Gastrocnemius medialis (tissue), 4 donors: ENCODE data around the gene GPR137. TPM values are rescaled to one million over a fixed set of nuclear protein-coding genes. Genes with fewer than 3 reads are reported as not detected.

Experiments used
- ATAC-seq, 2 donors: fragments of 150-250 bp; one replicate each; pipeline ENCODE4 v1.9.1; 2016
- DNase-seq, 2 donors: peaks; one replicate each; pipeline ENCODE4 v3.0.0-alpha.2; 2019
- H3K27ac ChIP-seq, 4 donors: fragments of 200-600 bp; sonication (generic); 1 replicate in 1 of 4; 2 replicates in 3 of 4; pipeline ENCODE4 v1.5.1; 2016 to 2018; ENCODE audit warnings: mild to moderate bottlenecking in 2 of 4, moderate library complexity in 1 of 4
- H3K27me3 ChIP-seq, 3 donors: fragments of 200-600 bp; sonication (generic) in 2 of 3; 1 replicate in 1 of 3; 2 replicates in 2 of 3; pipeline versions ENCODE4 v1.5.1 to v1.6.0; 2016 to 2019; ENCODE audit warnings: mild to moderate bottlenecking in 1 of 3, moderate library complexity in 1 of 3
- H3K36me3 ChIP-seq, 2 donors: fragments of 200-600 bp; sonication (generic) in 1 of 2; one replicate each; pipeline ENCODE4 v1.5.1; 2017 to 2018
- H3K4me1 ChIP-seq, 2 donors: fragments of 200-600 bp; sonication (generic) in 1 of 2; one replicate each; pipeline ENCODE4 v1.5.1; 2016 to 2017; ENCODE audit warnings: mild to moderate bottlenecking in 2 of 2
- H3K4me3 ChIP-seq, 4 donors: fragments of 200-600 bp; sonication (generic) in 3 of 4; 1 replicate in 1 of 4; 2 replicates in 3 of 4; pipeline ENCODE4 v1.5.1; 2016 to 2019; ENCODE audit warnings: mild to moderate bottlenecking in 2 of 4
- H3K9me3 ChIP-seq, 3 donors: fragments of 200-600 bp; sonication (generic) in 2 of 3; 1 replicate in 1 of 3; 2 replicates in 2 of 3; pipeline ENCODE4 v1.5.1; 2016 to 2019
- POLR2A ChIP-seq, 2 donors: fragments of 450-650 bp; IDR thresholded peaks; one replicate each; pipeline ENCODE4 v1.6.1; 2017; ENCODE audit warnings: antibody characterized with exemption in 2 of 2, mild to moderate bottlenecking in 2 of 2, moderate library complexity in 2 of 2
- in situ Hi-C, 4 donors: fragments of 200-750 bp; cut with MboI; loops; one replicate each; pipeline versions ENCODE4 v1.15.0 to v1.8.0; 2017; ENCODE audit warnings: low sequenced_read_pairs in 4 of 4
- intact Hi-C: fragments of 100-400 bp; cut with DNase I; formaldehyde crosslinking; loops from one replicate; pipeline ENCODE4 v1.15.1; 2023; ENCODE audit warnings: low total_unique reads
- total RNA-seq, 4 donors: library from RNA; depleted of rRNA; stranded (reverse); fragments of >200 nt; gene quantifications; one replicate each; pipeline versions ENCODE4 v1.1.0 to v1.2.3, GENCODE V29; 2016
- TF ChIP-seq, protein P1 (sequence below), 5 experiments: fragments of 450-650 bp in 3 of 5; fragments of 200-600 bp in 2 of 5; sonication (generic) in 2 of 5; IDR thresholded peaks in 4 of 5; conservative IDR thresholded peaks in 1 of 5; 1 replicate in 4 of 5; 2 replicates in 1 of 5; pipeline ENCODE4 v1.5.1; 2016 to 2019; ENCODE audit warnings: antibody characterized with exemption in 5 of 5, mild to moderate bottlenecking in 3 of 5, moderate library complexity in 3 of 5

Gene GPR137
- total RNA-seq, 4 donors from 2014 or later: 13.8 to 28.9 (median 20.4) TPM

DNA sequence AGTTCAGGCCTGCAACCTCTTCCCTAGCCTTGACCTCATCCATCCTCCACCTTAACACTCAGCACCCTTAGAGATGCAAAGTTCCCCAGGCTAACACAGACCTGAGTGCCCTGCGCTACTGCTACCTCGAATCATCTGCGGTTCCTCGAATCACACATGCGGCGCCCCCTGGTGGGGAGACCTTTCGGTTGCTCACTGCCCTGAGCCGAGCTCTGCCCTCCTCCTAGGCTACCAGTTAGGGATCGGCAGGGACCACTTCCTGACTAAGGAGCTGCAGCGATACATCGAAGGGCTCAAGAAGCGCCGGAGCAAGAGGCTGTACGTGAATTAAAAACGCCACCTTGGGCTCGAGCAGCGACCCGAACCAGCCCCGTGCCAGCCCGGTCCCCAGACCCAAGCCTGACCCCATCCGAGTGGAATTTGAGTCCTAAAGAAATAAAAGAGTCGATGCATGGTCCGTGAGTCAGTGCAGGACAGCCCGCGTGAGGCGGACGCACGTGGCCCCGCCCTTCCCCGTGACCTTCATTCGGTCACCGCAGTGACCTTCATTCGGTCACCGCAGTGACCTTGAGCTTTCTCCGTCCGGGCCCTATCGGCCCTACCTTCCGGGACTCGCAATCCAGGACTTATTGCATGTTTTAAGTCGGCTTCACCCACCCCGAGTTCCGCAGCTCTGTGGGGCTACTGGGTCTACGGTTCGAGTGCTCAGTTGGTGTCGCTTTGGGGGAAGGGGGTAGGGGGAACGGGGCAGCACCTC, 18.8 kb downstream of the GPR137 start:
- Histone ChIP-seq H3K4me3 (peak overlapping the region; percentile 58 to 92 (median 64)), H3K36me3 (peaks cover 0 to 8% of the 10 kb centered on the region in 2 donors), H3K27me3 (peaks cover 16 to 26% (median 24%) of the 10 kb centered on the region in 3 donors), H3K27ac (peak overlapping the region; percentile 84 to 96 (median 90)), H3K9me3 (no peaks in the 10 kb centered on the region), H3K4me1 (peaks cover 16 to 34% of the 10 kb centered on the region in 2 donors)
- ATAC-seq: peak; percentile 36 to 53
- TF ChIP-seq, protein P1, sequence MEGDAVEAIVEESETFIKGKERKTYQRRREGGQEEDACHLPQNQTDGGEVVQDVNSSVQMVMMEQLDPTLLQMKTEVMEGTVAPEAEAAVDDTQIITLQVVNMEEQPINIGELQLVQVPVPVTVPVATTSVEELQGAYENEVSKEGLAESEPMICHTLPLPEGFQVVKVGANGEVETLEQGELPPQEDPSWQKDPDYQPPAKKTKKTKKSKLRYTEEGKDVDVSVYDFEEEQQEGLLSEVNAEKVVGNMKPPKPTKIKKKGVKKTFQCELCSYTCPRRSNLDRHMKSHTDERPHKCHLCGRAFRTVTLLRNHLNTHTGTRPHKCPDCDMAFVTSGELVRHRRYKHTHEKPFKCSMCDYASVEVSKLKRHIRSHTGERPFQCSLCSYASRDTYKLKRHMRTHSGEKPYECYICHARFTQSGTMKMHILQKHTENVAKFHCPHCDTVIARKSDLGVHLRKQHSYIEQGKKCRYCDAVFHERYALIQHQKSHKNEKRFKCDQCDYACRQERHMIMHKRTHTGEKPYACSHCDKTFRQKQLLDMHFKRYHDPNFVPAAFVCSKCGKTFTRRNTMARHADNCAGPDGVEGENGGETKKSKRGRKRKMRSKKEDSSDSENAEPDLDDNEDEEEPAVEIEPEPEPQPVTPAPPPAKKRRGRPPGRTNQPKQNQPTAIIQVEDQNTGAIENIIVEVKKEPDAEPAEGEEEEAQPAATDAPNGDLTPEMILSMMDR (IDR thresholded peaks at IDR 0.05 in 4 of 5, conservative IDR thresholded peaks at IDR 0.05 in 1 of 5): peak; percentile 77 to 92 (median 88)
- TF ChIP-seq POLR2A (IDR thresholded peaks at IDR 0.05): no peak
- DNase-seq: peak; percentile 77 to 91
- in situ Hi-C loops: loop anchor here in 1 of 4 donors (5.0 kb wide), 1 partner anchor 97 kb away; the partner anchor contains the start of gene FERMT3
- intact Hi-C loops: loop anchor here (1.0 to 5.0 kb wide), 3 partner anchors 38 to 100 kb away; partner anchors contain the start of genes CCDC88B and PLCB3

DNA sequence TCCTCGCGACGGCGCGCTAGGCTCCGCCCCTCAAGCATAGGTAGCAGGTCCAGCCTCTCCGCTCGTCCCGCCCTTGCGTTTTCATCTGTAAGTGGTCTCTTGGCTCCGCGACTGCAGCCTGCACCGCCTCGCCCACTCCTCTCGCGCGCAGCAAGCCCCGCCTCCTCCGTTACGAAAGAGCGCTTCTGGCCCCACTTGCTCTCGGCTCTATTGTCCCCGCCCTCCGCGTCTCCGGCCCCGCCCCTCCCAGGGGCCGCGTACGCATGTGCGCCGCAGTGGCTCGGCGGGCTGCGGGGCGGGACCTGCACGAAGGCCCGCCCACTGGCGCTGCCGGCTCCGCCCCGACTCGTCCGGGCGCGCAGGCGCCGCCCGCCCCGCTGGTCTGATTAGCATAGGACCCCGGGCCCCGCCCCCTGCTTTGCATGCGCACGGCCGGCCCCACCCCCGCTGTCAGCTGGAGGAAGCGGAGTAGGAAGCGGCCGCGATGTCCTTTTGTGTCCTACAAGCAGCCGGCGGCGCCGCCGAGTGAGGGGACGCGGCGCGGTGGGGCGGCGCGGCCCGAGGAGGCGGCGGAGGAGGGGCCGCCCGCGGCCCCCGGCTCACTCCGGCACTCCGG, 19.5 kb downstream of the GPR137 start, which contains the start of gene ESRRA:
Gene ESRRA, plus strand, starts transcription at position 450 of the 616 bp plus-strand sequence. CDS start 1,656 bp downstream, outside the sequence.
- DNase-seq (peak; percentile 99 to 100), ATAC-seq (peak; percentile 71 to 74)
- intact Hi-C loops (loop anchor here (1.0 to 5.0 kb wide), 2 partner anchors 37 to 54 kb away; partner anchors contain the start of genes CCDC88B and PLCB3), in situ Hi-C loops (no loop called here)
- peak; percentile 93 to 94 for TF ChIP-seq POLR2A (IDR thresholded peaks at IDR 0.05)
- TF ChIP-seq, protein P1 (IDR thresholded peaks at IDR 0.05 in 4 of 5, conservative IDR thresholded peaks at IDR 0.05 in 1 of 5): no peak
- H3K4me3 ChIP-seq: peak within 1 kb of the TSS; percentile 83 to 92 (median 87)
- peak within 1 kb of the TSS; percentile 90 to 97 (median 96) for H3K27ac ChIP-seq
- H3K36me3 ChIP-seq: peaks cover 0 to 8% of the 10 kb centered on the region in 2 donors
- H3K27me3 ChIP-seq: peaks cover 9 to 19% (median 18%) of the 10 kb centered on the region in 3 donors
- no peaks in the 10 kb centered on the region for H3K9me3 ChIP-seq
- H3K4me1 ChIP-seq: peaks cover 16 to 27% of the 10 kb centered on the region in 2 donors

DNA sequence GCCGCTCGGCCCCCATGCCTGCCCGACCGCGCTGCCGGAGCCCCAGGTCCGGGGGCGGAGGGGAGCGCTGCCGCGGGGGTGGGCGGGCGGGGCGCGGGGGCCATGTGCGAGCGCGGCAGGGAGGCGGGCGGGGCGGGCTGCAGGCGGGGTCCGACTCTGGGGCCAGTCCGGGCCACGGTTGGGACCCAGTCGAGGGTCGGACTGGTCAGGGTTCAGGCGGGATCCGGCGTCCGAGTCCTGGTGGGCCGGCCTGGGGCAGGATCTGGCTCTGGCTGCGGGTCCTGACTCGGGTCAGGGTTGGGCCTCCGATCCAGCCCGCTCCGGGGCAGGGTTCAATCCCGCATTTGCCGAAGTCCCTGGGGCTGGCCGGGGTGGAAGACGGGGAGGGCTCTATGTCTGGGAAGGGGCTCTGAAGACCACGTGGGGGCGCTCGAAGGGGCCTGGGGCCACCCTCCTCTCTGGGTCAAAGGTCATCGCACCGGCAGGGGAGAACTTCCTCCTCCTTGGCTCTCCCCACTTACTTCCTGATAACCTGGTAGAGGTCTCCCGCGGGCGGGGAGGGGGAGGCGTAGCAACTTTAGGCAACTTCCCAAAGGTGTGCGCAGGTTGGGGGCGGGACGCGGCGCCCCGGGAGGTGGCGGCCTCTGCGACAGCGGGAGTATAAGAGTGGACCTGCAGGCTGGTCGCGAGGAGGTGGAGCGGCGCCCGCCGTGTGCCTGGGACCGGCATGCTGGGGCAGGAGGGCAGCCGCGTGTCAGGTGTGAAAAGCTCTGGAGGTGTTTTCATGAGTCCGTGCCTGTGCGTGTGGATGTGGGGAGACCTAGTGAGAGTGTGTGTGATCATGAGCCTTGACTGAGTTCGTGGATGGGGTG, 20.3 kb downstream of the GPR137 start:
- intact Hi-C loops: loop anchor here (1.0 to 5.0 kb wide), 2 partner anchors 36 to 55 kb away; partner anchors contain the start of genes CCDC88B and PLCB3
- ATAC-seq (peak; percentile 22 to 44), DNase-seq (peak; percentile 42 to 66)
- Histone ChIP-seq H3K4me1 (peaks cover 12 to 20% of the 10 kb centered on the region in 2 donors), H3K4me3 (peak overlapping the region; percentile 83 to 92 (median 87)), H3K36me3 (peaks cover 0 to 8% of the 10 kb centered on the region in 2 donors), H3K9me3 (no peaks in the 10 kb centered on the region), H3K27me3 (peaks cover 2 to 12% (median 10%) of the 10 kb centered on the region in 3 donors), H3K27ac (peak overlapping the region; percentile 88 to 97 (median 96))
- no peak for TF ChIP-seq POLR2A (IDR thresholded peaks at IDR 0.05)
- TF ChIP-seq, protein P1 (IDR thresholded peaks at IDR 0.05 in 4 of 5, conservative IDR thresholded peaks at IDR 0.05 in 1 of 5): peak in 2 of 5 experiments; percentile 44 to 52
- in situ Hi-C loops: no loop called here

DNA sequence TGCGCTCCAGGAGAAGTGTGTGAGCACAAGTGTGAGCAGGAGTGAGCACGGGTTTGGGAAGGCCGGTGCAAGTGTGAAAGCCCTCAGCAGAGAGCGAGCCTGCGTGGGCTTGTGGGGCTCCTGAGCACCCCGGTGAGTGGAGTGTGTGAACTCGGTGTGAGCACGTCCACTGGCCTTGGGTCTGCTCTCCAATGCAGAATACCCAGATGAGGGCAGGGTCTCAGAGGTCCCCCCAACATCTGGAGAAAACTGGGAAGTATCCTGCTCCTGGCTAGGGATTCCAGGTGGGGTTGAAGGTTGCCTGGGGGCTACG, 20.9 kb downstream of the GPR137 start:
- Histone ChIP-seq H3K9me3 (no peaks in the 10 kb centered on the region), H3K36me3 (peaks cover 0 to 8% of the 10 kb centered on the region in 2 donors), H3K27me3 (peaks cover 2 to 9% (median 4%) of the 10 kb centered on the region in 3 donors), H3K4me3 (peak overlapping the region; percentile 83 to 92 (median 87)), H3K27ac (peak overlapping the region; percentile 88 to 97 (median 96)), H3K4me1 (peaks cover 14 to 20% of the 10 kb centered on the region in 2 donors)
- intact Hi-C loops: loop anchor here (5.0 kb wide), 1 partner anchor 36 kb away; the partner anchor contains the start of gene CCDC88B
- ATAC-seq (no peak), DNase-seq (no peak)
- in situ Hi-C loops: no loop called here
- TF ChIP-seq POLR2A (IDR thresholded peaks at IDR 0.05): no peak
- TF ChIP-seq, protein P1 (IDR thresholded peaks at IDR 0.05 in 4 of 5, conservative IDR thresholded peaks at IDR 0.05 in 1 of 5): no peak
